Measurements from ENCODE around the gene AGXT.

GRCh38 chr2:240925191-240925567 lies 56.6 kb downstream of the AGXT start:
- no peak for TF ChIP-seq POLR2A (IDR thresholded peaks at IDR 0.05)
- TF ChIP-seq CTCF (IDR thresholded peaks at IDR 0.05) = no peak
- TF ChIP-seq POLR2AphosphoS5 (IDR thresholded peaks at IDR 0.05) = no peak
